CD4-positive, alpha-beta T cell (primary cell): ENCODE data around the gene SLC5A1. TPM values are rescaled to one million over a fixed set of nuclear protein-coding genes. Genes with fewer than 3 reads are reported as not detected.

ENCODE experiments used
- ATAC-seq: fragments of 200-7000 bp; cut with Tn5 transposase; one replicate; pipeline ENCODE4 v1.10.0; 2022; ENCODE audit warnings: mild to moderate bottlenecking; ENCODE audit not compliant: poor library complexity
- CTCF ChIA-PET: fragments of 350-600 bp; sonication (Branson Sonifier 250); formaldehyde crosslinking; loops from one replicate; lab custom pipeline; 2021; ENCODE audit warnings: antibody characterized with exemption, inconsistent platforms; lab: Charles Lee
- POLR2A ChIA-PET: fragments of 350-600 bp; sonication (Branson Sonifier 250); formaldehyde crosslinking; loops from one replicate; lab custom pipeline; 2021; ENCODE audit warnings: antibody characterized with exemption, inconsistent platforms; lab: Charles Lee
- DNase-seq, 14 experiments: peaks; one replicate each; pipeline ENCODE4 v3.0.0-alpha.2; 2013 to 2020; ENCODE audit warnings: mixed read lengths in 2 of 14
- H3K27ac ChIP-seq, 2 donors: one replicate each; pipeline versions ENCODE4 v1.5.1 to v1.7.0; 2013; ENCODE audit warnings: low read length in 2 of 2, low read depth in 1 of 2, mild to moderate bottlenecking in 1 of 2
- H3K27me3 ChIP-seq, 2 experiments: 1 replicate in 1 of 2; 2 replicates in 1 of 2; pipeline versions ENCODE4 v1.6.1 to v1.7.0; 2013; ENCODE audit warnings: low read length in 2 of 2, control low read depth in 1 of 2, mild to moderate bottlenecking in 1 of 2, moderate library complexity in 1 of 2; ENCODE audit not compliant: insufficient read depth in 2 of 2, control insufficient read depth in 1 of 2
- H3K36me3 ChIP-seq: one replicate; pipeline ENCODE4 v1.6.1; 2013; ENCODE audit warnings: low read length, control low read depth; ENCODE audit not compliant: insufficient read depth
- H3K4me1 ChIP-seq: one replicate; pipeline ENCODE4 v1.6.1; 2013; ENCODE audit warnings: low read length, control low read depth; ENCODE audit not compliant: insufficient read depth
- H3K4me3 ChIP-seq: one replicate; pipeline ENCODE4 v1.5.1; 2013; ENCODE audit warnings: mild to moderate bottlenecking, low read length, moderate library complexity
- H3K9me3 ChIP-seq, 2 experiments: 1 replicate in 1 of 2; 2 replicates in 1 of 2; pipeline versions ENCODE4 v1.6.1 to v1.7.0; 2013; ENCODE audit warnings: low read length in 2 of 2, mild to moderate bottlenecking in 2 of 2, control low read depth in 1 of 2, moderate library complexity in 1 of 2; ENCODE audit not compliant: control insufficient read depth in 1 of 2, insufficient read depth in 1 of 2
- H3K27ac Mint-ChIP-seq: one replicate; pipeline ENCODE4 v1.8.0; 2020; ENCODE audit warnings: mixed read lengths
- H3K27me3 Mint-ChIP-seq: one replicate; pipeline ENCODE4 v1.8.0; 2021; ENCODE audit warnings: mixed read lengths
- H3K36me3 Mint-ChIP-seq: one replicate; pipeline ENCODE4 v1.8.0; 2021; ENCODE audit warnings: low read depth, mixed read lengths
- H3K4me1 Mint-ChIP-seq: one replicate; pipeline ENCODE4 v1.8.0; 2021; ENCODE audit warnings: low read depth, mixed read lengths
- H3K4me3 Mint-ChIP-seq: one replicate; pipeline ENCODE4 v1.8.0; 2020; ENCODE audit warnings: mild to moderate bottlenecking, mixed read lengths
- H3K9me3 Mint-ChIP-seq: one replicate; pipeline ENCODE4 v1.8.0; 2020; ENCODE audit warnings: mixed read lengths
- CTCF ChIP-seq: fragments of 200-600 bp; IDR thresholded peaks from one replicate; pipeline ENCODE4 v1.8.0; 2022; ENCODE audit warnings: antibody characterized with exemption, mild to moderate bottlenecking
- intact Hi-C, 2 experiments: fragments of 100-400 bp; cut with DNase I in 1 of 2; cut with micrococcal nuclease in 1 of 2; formaldehyde crosslinking; loops; one replicate each; pipeline versions ENCODE4 v1.15.1 to v1.9.0; 2023 to 2025; cut with DNase I, micrococcal nuclease
- total RNA-seq, 174 experiments: library from RNA in 2 of 174; stranded (reverse) in 2 of 174; gene quantifications; one replicate each; pipeline ENCODE4 v1.2.3 and lab custom pipeline; 2021 to 2026

The SLC5A1 gene
- total RNA-seq, 2 experiments from 2014 or later = not detected

GRCh38 chr22:32122899-32123298, 79.8 kb downstream of the SLC5A1 start:
- Mint-ChIP-seq H3K9me3 (no peaks in the 10 kb centered on the region), H3K4me1 (peaks cover 10% of the 10 kb centered on the region), H3K4me3 (no peak overlapping the region), H3K27me3 (no peaks in the 10 kb centered on the region), H3K27ac (no peak overlapping the region), H3K36me3 (no peaks in the 10 kb centered on the region)
- ATAC-seq (no peak), DNase-seq (no peak)
- ChIA-PET CTCF (no interaction called here), POLR2A (no interaction called here)
- peaks cover 5% of the 10 kb centered on the region for H3K4me1 ChIP-seq
- intact Hi-C loops = no loop called here
- peaks cover 0 to 3% of the 10 kb centered on the region in 2 experiments for H3K9me3 ChIP-seq
- TF ChIP-seq CTCF = no peak
- H3K36me3 ChIP-seq = no peaks in the 10 kb centered on the region
- H3K27me3 ChIP-seq = no peaks in the 10 kb centered on the region
- H3K4me3 ChIP-seq = no peak overlapping the region
- no peak overlapping the region for H3K27ac ChIP-seq

- ATAC-seq = no peak
- Histone ChIP-seq H3K4me3 (no peak overlapping the region), H3K27ac (no peak overlapping the region), H3K4me1 (peaks cover 5% of the 10 kb centered on the region), H3K36me3 (no peaks in the 10 kb centered on the region), H3K27me3 (no peaks in the 10 kb centered on the region), H3K9me3 (peaks cover 0 to 3% of the 10 kb centered on the region in 2 experiments)
- no peak overlapping the region for H3K4me3 Mint-ChIP-seq
- ChIA-PET POLR2A (no interaction called here), CTCF (no interaction called here)
- no peak for TF ChIP-seq CTCF
- H3K27me3 Mint-ChIP-seq = no peaks in the 10 kb centered on the region
- no peak for DNase-seq
- H3K27ac Mint-ChIP-seq = no peak overlapping the region
- peaks cover 10% of the 10 kb centered on the region for H3K4me1 Mint-ChIP-seq
- H3K9me3 Mint-ChIP-seq = no peaks in the 10 kb centered on the region
- intact Hi-C loops = no loop called here
- no peaks in the 10 kb centered on the region for H3K36me3 Mint-ChIP-seq
Measured at GRCh38 chr22:32123657-32124056, 80.6 kb downstream of the SLC5A1 start.

- ATAC-seq = no peak
- no peak for TF ChIP-seq CTCF
- ChIA-PET POLR2A (no interaction called here), CTCF (no interaction called here)
- no peak overlapping the region for H3K4me3 Mint-ChIP-seq
- Histone ChIP-seq H3K27me3 (no peaks in the 10 kb centered on the region), H3K9me3 (peaks cover 0 to 2% of the 10 kb centered on the region in 2 experiments), H3K4me3 (no peak overlapping the region), H3K27ac (no peak overlapping the region), H3K4me1 (peaks cover 10% of the 10 kb centered on the region), H3K36me3 (no peaks in the 10 kb centered on the region)
- intact Hi-C loops = no loop called here
- peaks cover 10% of the 10 kb centered on the region for H3K4me1 Mint-ChIP-seq
- no peaks in the 10 kb centered on the region for H3K27me3 Mint-ChIP-seq
- H3K9me3 Mint-ChIP-seq = no peaks in the 10 kb centered on the region
- H3K36me3 Mint-ChIP-seq = no peaks in the 10 kb centered on the region
- H3K27ac Mint-ChIP-seq = no peak overlapping the region
- no peak for DNase-seq
Measured at GRCh38 chr22:32127904-32128303, 84.8 kb downstream of the SLC5A1 start.
